Lower leg skin (tissue), 3 donors: Measurements from ENCODE around the gene IQSEC3.

ENCODE experiments used
- CTCF ChIP-seq, 3 donors: fragments of 450-650 bp; IDR thresholded peaks; one replicate each; pipeline ENCODE4 v1.5.1; 2016; ENCODE audit warnings: antibody characterized with exemption in 3 of 3, mild to moderate bottlenecking in 3 of 3, moderate library complexity in 2 of 3
- POLR2A ChIP-seq, 2 donors: fragments of 450-650 bp; IDR thresholded peaks; one replicate each; pipeline ENCODE4 v1.6.1; 2016 to 2017; ENCODE audit warnings: antibody characterized with exemption in 2 of 2, mild to moderate bottlenecking in 1 of 2, moderate library complexity in 1 of 2

GRCh38 chr12:103169-103981, 36.8 kb downstream of the IQSEC3 start:
- TF ChIP-seq CTCF (IDR thresholded peaks at IDR 0.05) (no peak), POLR2A (IDR thresholded peaks at IDR 0.05) (no peak)
